BLaER1 treated with 17β-estradiol and CSF1 and Interleukin-3, amounts not matched to agents 10 nM and 100 nM (cell line): Measurements from ENCODE around the gene ZNF689.

Experiments used
- H3K27ac ChIP-seq, 11 experiments: shearing (Covaris generic); formaldehyde crosslinking; 2 replicates each; pipeline ENCODE4 v1.8.1; 2022
- H3K27me3 ChIP-seq, 11 experiments: shearing (Covaris generic); formaldehyde crosslinking; 2 replicates each; pipeline ENCODE4 v1.8.1; 2022
- H3K36me3 ChIP-seq, 11 experiments: shearing (Covaris generic); formaldehyde crosslinking; 2 replicates each; pipeline ENCODE4 v1.8.1; 2022
- H3K4me1 ChIP-seq, 10 experiments: shearing (Covaris generic); formaldehyde crosslinking; 2 replicates each; pipeline ENCODE4 v1.8.1; 2022
- H3K4me2 ChIP-seq, 11 experiments: shearing (Covaris generic); formaldehyde crosslinking; 2 replicates each; pipeline ENCODE4 v1.8.1; 2022
- H3K4me3 ChIP-seq, 10 experiments: shearing (Covaris generic); formaldehyde crosslinking; 2 replicates each; pipeline ENCODE4 v1.8.1; 2022
- H3K9ac ChIP-seq, 11 experiments: shearing (Covaris generic); formaldehyde crosslinking; 2 replicates each; pipeline ENCODE4 v1.8.1; 2022
- H3K9me3 ChIP-seq, 11 experiments: shearing (Covaris generic); formaldehyde crosslinking; replicated peaks in 1 of 11; 2 replicates each; pipeline ENCODE4 v1.8.1; 2022
- H4K20me1 ChIP-seq, 11 experiments: shearing (Covaris generic); formaldehyde crosslinking; 2 replicates each; pipeline ENCODE4 v1.8.1; 2022
- Cebpa-rat ChIP-seq, 11 experiments: shearing (Covaris generic); IDR thresholded peaks; 2 replicates each; pipeline ENCODE4 v1.8.1; 2022

The ZNF689 gene

GRCh38 chr16:30652718-30653117 lies 42.5 kb upstream of the ZNF689 start:
- peak overlapping the region; percentile 13 to 91 (median 85); a peak in 17 of 22 replicates for H3K9ac ChIP-seq
- TF ChIP-seq Cebpa-rat (IDR thresholded peaks at IDR 0.05) = no peak
- H3K4me1 ChIP-seq = peaks cover 36 to 59% (median 41%) of the 10 kb centered on the region in 10 experiments
- no peak overlapping the region for H3K27ac ChIP-seq
- peak overlapping the region; percentile 80 to 100 (median 97); a peak in 15 of 22 replicates for H3K4me2 ChIP-seq
- H3K27me3 ChIP-seq = no peaks in the 10 kb centered on the region
- H4K20me1 ChIP-seq = peaks cover 0 to 18% (median 0%) of the 10 kb centered on the region in 11 experiments; a peak in 2 of 22 replicates
- no peaks in the 10 kb centered on the region for H3K9me3 ChIP-seq
- H3K4me3 ChIP-seq = peak overlapping the region in 4 of 10 experiments; percentile 81 to 98 (median 90); a peak in 4 of 20 replicates
- H3K36me3 ChIP-seq = peaks cover 24 to 51% (median 41%) of the 10 kb centered on the region in 11 experiments

DNA sequence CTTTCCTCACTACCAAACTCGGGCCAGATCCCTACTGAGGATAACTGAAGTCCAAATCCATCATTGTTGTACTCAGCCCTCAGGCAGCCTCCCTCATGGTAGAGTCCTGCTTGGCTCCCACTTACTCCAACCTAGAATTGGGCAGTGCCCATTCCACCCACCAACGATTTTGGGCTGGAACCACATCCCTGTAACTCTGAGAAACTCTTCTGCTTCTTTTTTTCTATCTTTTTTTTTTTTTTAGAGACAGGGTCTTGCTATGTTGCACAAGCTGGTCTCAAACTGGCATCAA lies 41.8 kb upstream of the ZNF689 start:
- peak overlapping the region; percentile 56 to 90 (median 84); a peak in 21 of 22 replicates for H3K27ac ChIP-seq
- peak overlapping the region; percentile 76 to 98 (median 86) for H3K4me3 ChIP-seq
- no peaks in the 10 kb centered on the region for H3K9me3 ChIP-seq
- H3K9ac ChIP-seq = peak overlapping the region; percentile 79 to 91 (median 85)
- no peaks in the 10 kb centered on the region for H3K27me3 ChIP-seq
- peaks cover 24 to 49% (median 41%) of the 10 kb centered on the region in 11 experiments for H3K36me3 ChIP-seq
- peak overlapping the region; percentile 80 to 100 (median 97) for H3K4me2 ChIP-seq
- H4K20me1 ChIP-seq = peaks cover 0 to 18% (median 0%) of the 10 kb centered on the region in 11 experiments; a peak in 2 of 22 replicates
- no peak for TF ChIP-seq Cebpa-rat (IDR thresholded peaks at IDR 0.05)
- H3K4me1 ChIP-seq = peaks cover 34 to 53% (median 39%) of the 10 kb centered on the region in 10 experiments

DNA sequence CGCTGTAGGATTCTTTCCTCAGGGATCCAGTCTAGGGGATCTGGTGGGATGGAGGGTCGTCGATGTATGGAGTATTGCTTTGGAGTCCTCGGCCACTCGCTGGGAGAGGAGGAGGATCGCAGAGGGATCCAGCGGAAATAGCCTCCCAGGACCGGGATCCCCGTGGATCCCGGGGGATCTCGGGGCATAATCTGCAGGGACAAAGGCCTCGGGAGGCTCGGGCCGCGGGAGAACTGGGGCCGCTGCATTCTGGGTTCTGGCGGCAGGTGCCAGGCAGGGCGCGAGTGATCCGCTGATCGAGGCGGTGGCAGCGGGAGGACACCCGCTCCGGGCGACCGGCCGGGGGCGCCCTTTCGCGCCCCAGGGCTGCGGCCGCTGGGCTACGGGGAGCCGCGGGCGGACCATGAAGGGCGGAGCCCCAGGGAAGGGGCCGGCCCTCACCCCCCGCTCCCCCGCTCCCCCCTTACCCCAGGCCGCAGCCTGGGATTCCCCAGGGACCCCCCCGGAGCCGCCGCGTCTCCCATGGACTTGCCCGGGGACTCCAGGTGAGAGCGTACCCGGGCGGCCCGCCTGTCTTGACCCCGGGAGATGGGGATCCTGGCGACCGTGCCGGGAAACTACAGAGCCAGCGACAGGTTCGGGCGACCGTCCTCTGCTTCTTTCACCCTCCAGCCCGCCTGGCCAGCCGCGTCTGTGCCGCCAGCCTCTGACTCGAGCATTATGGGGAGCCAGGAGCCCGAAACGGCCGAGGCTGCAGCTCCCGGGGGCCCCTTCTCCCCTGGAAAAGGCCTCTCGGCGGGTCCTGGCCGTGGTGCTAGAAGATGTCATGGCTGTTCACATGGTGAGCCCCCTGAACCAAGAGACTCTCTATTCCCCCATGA lies 41.2 kb upstream of the ZNF689 start:
- Histone ChIP-seq H4K20me1 (peaks cover 0 to 18% (median 0%) of the 10 kb centered on the region in 11 experiments; a peak in 2 of 22 replicates), H3K4me3 (peak overlapping the region; percentile 76 to 98 (median 86)), H3K9me3 (no peaks in the 10 kb centered on the region), H3K4me1 (peaks cover 33 to 47% (median 37%) of the 10 kb centered on the region in 10 experiments), H3K27ac (peak overlapping the region; percentile 76 to 90 (median 84)), H3K27me3 (no peaks in the 10 kb centered on the region), H3K9ac (peak overlapping the region; percentile 79 to 91 (median 85)), H3K36me3 (peaks cover 24 to 43% (median 37%) of the 10 kb centered on the region in 11 experiments), H3K4me2 (peak overlapping the region; percentile 80 to 100 (median 97))
- no peak for TF ChIP-seq Cebpa-rat (IDR thresholded peaks at IDR 0.05)

- H3K27me3 ChIP-seq = no peaks in the 10 kb centered on the region
- H3K36me3 ChIP-seq = peaks cover 18 to 35% (median 29%) of the 10 kb centered on the region in 11 experiments; a peak in 21 of 22 replicates
- no peaks in the 10 kb centered on the region for H3K9me3 ChIP-seq
- peaks cover 0 to 18% (median 0%) of the 10 kb centered on the region in 11 experiments; a peak in 2 of 22 replicates for H4K20me1 ChIP-seq
- peak within 1 kb of the TSS; percentile 79 to 91 (median 85) for H3K9ac ChIP-seq
- peak within 1 kb of the TSS; percentile 81 to 90 (median 84) for H3K27ac ChIP-seq
- H3K4me2 ChIP-seq = peak within 1 kb of the TSS; percentile 80 to 100 (median 97)
- TF ChIP-seq Cebpa-rat (IDR thresholded peaks at IDR 0.05) = no peak
- H3K4me3 ChIP-seq = peak within 1 kb of the TSS; percentile 76 to 98 (median 86)
- H3K4me1 ChIP-seq = peaks cover 27 to 42% (median 37%) of the 10 kb centered on the region in 10 experiments
Observed at GRCh38 chr16:30650369-30651123, 40.4 kb upstream of the ZNF689 start, which contains the start of gene PRR14. PRR14 (plus strand) TSS chr16:30650960; CDS start chr16:30651646, 686 bp downstream.

DNA sequence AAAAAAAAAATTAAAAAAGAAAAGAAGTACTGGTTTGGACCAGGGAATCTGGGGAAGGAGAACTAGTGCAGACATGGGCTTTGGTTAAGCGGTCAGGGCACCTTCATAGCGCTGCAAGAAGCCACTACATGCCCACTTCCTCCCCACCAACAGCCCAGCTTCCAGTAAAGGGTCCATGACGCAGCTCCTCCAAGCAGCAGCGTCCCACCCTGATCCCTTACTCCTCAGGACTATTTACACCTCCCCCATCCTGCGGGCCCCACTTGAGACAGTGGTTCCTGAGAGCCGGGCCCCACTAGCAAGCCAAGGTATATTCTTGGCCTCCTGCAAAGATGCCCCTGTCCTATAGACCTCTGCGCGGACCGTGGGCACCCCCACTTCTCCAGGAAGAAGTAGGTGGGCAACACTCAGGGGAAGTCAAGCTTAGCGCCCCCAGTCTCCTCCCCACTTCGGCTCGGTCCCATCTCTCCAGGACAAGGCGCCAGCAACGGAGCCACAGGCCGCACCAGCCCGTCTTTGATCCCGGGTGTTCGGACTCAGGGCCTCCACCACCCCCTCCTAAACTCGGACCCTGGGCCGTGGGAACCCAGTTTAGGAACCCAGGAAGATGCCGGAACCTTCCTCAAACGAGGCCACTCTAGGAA lies 39.7 kb upstream of the ZNF689 start:
- Histone ChIP-seq H3K9ac (peak overlapping the region; percentile 68 to 91 (median 85)), H3K4me2 (peak overlapping the region; percentile 60 to 100 (median 72)), H3K9me3 (no peaks in the 10 kb centered on the region), H3K4me1 (peaks cover 27 to 42% (median 34%) of the 10 kb centered on the region in 10 experiments), H3K27me3 (no peaks in the 10 kb centered on the region), H3K4me3 (peak overlapping the region in 9 of 10 experiments; percentile 33 to 98 (median 78); a peak in 13 of 20 replicates), H4K20me1 (peaks cover 0 to 18% (median 0%) of the 10 kb centered on the region in 11 experiments; a peak in 2 of 22 replicates), H3K27ac (peak overlapping the region; percentile 81 to 90 (median 84)), H3K36me3 (peaks cover 11 to 28% (median 22%) of the 10 kb centered on the region in 11 experiments; a peak in 19 of 22 replicates)
- no peak for TF ChIP-seq Cebpa-rat (IDR thresholded peaks at IDR 0.05)

DNA sequence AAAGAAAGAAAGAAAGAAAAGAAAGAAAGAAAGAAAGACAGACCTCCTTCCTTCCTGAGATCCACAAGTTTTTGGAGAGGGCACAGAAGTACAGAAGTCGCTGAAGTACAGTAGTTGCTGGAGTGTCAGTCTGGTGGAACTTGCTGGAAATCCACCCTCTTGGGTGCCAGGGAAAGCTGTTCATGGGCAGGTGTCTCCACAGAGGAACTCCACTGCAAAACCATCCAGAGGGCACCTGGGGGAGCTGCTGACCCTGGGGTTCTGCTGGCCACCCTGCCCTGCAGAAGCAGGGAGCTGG lies 37.0 kb upstream of the ZNF689 start:
- Histone ChIP-seq H3K27ac (peak overlapping the region in 1 of 11 experiments; percentile 10; a peak in 1 of 22 replicates), H3K4me2 (peak overlapping the region in 4 of 11 experiments; percentile 13 to 32 (median 24); a peak in 2 of 22 replicates), H3K27me3 (no peaks in the 10 kb centered on the region), H3K4me1 (peaks cover 13 to 31% (median 24%) of the 10 kb centered on the region in 10 experiments), H3K36me3 (peaks cover 0 to 1% (median 0%) of the 10 kb centered on the region in 11 experiments; a peak in 3 of 22 replicates), H3K9ac (no peak overlapping the region), H3K9me3 (no peaks in the 10 kb centered on the region), H4K20me1 (peaks cover 0 to 6% (median 0%) of the 10 kb centered on the region in 11 experiments; a peak in 1 of 22 replicates), H3K4me3 (no peak overlapping the region)
- no peak for TF ChIP-seq Cebpa-rat (IDR thresholded peaks at IDR 0.05)

- TF ChIP-seq Cebpa-rat (IDR thresholded peaks at IDR 0.05) = no peak
- H3K9ac ChIP-seq = no peak overlapping the region
Observed at GRCh38 chr16:30645727-30646126, 35.5 kb upstream of the ZNF689 start.

DNA sequence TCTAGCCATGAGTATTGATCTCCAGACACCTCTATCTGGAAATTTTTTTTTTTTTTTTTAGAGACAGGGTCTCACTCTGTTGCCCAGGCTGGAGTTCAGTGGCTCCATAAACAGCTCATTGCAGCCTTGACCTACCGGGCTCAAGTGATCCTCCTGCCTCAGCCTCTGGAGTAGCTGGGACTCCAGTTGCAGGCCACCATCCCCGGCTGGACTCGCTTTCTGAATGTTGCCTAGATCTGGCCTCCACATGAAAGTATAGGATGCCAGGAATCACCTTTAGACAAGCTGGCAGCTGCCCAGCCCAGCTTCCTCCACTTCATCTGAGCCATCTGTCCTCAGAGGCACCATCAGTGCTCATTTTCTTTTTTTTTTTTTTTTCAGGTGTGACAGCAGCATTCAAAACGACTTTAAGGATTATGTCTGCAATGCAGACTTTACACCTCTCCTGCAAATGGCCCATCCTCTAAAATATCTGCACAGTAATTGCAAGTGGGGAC lies 34.2 kb upstream of the ZNF689 start:
- Histone ChIP-seq H3K36me3 (no peaks in the 10 kb centered on the region), H3K4me3 (no peak overlapping the region), H3K4me1 (peaks cover 0 to 15% (median 7%) of the 10 kb centered on the region in 10 experiments; a peak in 13 of 20 replicates), H3K27me3 (no peaks in the 10 kb centered on the region), H3K4me2 (no peak overlapping the region), H3K9me3 (no peaks in the 10 kb centered on the region), H4K20me1 (no peaks in the 10 kb centered on the region), H3K9ac (no peak overlapping the region), H3K27ac (no peak overlapping the region)
- TF ChIP-seq Cebpa-rat (IDR thresholded peaks at IDR 0.05) = no peak

More at GRCh38 chr16:30645727-30646126, 35.5 kb upstream of the ZNF689 start:
- Histone ChIP-seq H3K27me3 (no peaks in the 10 kb centered on the region), H3K36me3 (no peaks in the 10 kb centered on the region), H3K9me3 (no peaks in the 10 kb centered on the region), H4K20me1 (no peaks in the 10 kb centered on the region), H3K27ac (no peak overlapping the region), H3K4me3 (no peak overlapping the region), H3K4me1 (peaks cover 8 to 23% (median 15%) of the 10 kb centered on the region in 10 experiments; a peak in 18 of 20 replicates), H3K4me2 (no peak overlapping the region)
